ENCODE results near the gene TXNL4A. TPM values are rescaled to one million over a fixed set of nuclear protein-coding genes. Genes with fewer than 3 reads are reported as not detected.

The TXNL4A gene
- total RNA-seq, 1 experiment from 2014 or later = 416 TPM

DNA sequence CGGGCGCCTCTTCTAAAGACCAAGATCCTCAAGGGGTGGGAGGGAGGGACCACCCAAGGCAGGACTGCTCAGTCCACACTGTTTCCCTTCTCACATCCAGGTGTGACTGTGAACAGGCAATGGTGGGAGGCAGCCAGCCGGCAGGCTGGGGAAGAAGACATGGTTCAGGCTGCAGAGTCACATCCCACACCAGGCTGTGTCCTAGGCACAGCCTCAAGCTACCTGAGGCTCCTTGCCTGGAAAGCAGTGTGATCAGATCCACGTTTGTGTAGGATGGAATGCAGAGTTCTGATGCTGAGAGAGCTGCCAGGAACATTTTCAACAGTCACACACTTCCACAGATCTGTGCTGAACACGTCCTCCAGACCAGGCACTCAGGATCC lies 53.3 kb downstream of the TXNL4A start:
- ChIA-PET CTCF (no interaction called here), POLR2A (no interaction called here)
- in situ Hi-C loops (cut with HindIII; ENCODE audit: low pct_unique_long_range_greater_than_20kb, low sequenced_read_pairs) = no loop called here

DNA sequence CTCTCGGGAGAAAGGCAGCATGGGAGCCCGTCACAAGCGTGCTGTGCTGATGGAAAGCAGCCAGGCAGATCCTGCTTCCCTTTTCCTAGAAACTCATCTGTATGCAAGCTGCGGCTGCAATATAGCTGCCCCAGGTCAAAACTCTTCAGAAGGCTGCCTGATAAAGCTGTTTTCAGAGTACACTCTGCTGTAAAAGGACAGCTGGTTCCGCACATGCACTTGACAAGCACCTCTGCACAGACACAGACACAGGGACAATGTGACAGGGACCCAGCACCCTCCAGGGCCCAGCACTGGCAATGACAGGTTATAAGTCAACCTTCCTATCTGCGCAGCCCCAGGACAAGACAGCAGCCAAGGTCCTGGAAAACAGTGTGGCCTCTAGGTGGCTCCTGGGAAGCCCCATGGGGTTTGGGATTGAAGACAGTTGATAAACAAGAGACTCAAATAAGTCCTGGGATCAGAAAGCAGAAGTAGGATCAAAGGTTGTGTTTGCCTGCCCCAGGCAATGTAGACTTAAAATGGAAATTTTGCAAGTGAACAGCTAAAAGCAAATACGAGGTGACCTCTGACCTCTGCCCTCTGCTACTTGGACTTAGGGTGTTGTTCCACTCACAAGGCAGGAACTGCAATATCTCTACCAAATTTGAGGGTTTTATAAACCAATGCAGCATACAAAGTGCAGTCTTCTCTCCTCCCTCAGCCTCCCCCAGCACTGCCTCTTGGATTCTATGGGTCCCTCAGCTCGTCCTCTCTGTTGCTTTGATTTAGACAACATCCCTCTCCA lies 53.9 kb downstream of the TXNL4A start:
- Histone ChIP-seq H3K4me3 (ENCODE audit: low read depth in 2 of 2, low read length in 2 of 2) (no peak overlapping the region), H3K4me1 (ENCODE audit: control insufficient read depth, insufficient read depth, low read length) (0 out of 2 replicates have a peak, but pooled peaks cover 3% of the 10 kb centered on the region), H3K27ac (ENCODE audit: low read length) (no peak overlapping the region), H3K9me3 (ENCODE audit: control insufficient read depth, insufficient read depth, low read depth, low read length) (peaks cover 45% of the 10 kb centered on the region), H3K27me3 (ENCODE audit: control insufficient read depth, insufficient read depth, low read length) (no peaks in the 10 kb centered on the region), H3K36me3 (ENCODE audit: control insufficient read depth, insufficient read depth, low read length) (no peaks in the 10 kb centered on the region)
- in situ Hi-C loops (cut with HindIII; ENCODE audit: low pct_unique_long_range_greater_than_20kb, low sequenced_read_pairs) (no loop called here), intact Hi-C loops (cut with micrococcal nuclease; ENCODE audit: unreplicated experiment) (no loop called here)
- no TSS peak for BruUV-seq (replicated peaks)
- POLR2A ChIA-PET = no interaction called here
- peak; percentile 28; the same call in 1 of the 2 replicates for TF ChIP-seq TCF7L2 (IDR thresholded peaks at IDR 0.05; ENCODE audit: low read depth, low read length)
- TF ChIP-seq, protein P1, sequence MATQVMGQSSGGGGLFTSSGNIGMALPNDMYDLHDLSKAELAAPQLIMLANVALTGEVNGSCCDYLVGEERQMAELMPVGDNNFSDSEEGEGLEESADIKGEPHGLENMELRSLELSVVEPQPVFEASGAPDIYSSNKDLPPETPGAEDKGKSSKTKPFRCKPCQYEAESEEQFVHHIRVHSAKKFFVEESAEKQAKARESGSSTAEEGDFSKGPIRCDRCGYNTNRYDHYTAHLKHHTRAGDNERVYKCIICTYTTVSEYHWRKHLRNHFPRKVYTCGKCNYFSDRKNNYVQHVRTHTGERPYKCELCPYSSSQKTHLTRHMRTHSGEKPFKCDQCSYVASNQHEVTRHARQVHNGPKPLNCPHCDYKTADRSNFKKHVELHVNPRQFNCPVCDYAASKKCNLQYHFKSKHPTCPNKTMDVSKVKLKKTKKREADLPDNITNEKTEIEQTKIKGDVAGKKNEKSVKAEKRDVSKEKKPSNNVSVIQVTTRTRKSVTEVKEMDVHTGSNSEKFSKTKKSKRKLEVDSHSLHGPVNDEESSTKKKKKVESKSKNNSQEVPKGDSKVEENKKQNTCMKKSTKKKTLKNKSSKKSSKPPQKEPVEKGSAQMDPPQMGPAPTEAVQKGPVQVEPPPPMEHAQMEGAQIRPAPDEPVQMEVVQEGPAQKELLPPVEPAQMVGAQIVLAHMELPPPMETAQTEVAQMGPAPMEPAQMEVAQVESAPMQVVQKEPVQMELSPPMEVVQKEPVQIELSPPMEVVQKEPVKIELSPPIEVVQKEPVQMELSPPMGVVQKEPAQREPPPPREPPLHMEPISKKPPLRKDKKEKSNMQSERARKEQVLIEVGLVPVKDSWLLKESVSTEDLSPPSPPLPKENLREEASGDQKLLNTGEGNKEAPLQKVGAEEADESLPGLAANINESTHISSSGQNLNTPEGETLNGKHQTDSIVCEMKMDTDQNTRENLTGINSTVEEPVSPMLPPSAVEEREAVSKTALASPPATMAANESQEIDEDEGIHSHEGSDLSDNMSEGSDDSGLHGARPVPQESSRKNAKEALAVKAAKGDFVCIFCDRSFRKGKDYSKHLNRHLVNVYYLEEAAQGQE (IDR thresholded peaks at IDR 0.05; ENCODE audit: insufficient read depth in 1 of 2, low read depth in 2 of 2, low read length in 1 of 2) = no peak
- ATAC-seq = peak; percentile 79
- DNase-seq (ENCODE audit: low read depth, low spot score) = no peak
- CTCF ChIA-PET = no interaction called here

More for the DNA sequence above, 53.3 kb downstream of the TXNL4A start:
- Histone ChIP-seq H3K9me3 (ENCODE audit: control insufficient read depth, insufficient read depth, low read depth, low read length) (peaks cover 40% of the 10 kb centered on the region), H3K4me3 (ENCODE audit: low read depth in 2 of 2, low read length in 2 of 2) (no peak overlapping the region), H3K27ac (ENCODE audit: low read length) (no peak overlapping the region), H3K4me1 (ENCODE audit: control insufficient read depth, insufficient read depth, low read length) (0 out of 2 replicates have a peak, but pooled peaks cover 3% of the 10 kb centered on the region), H3K27me3 (ENCODE audit: control insufficient read depth, insufficient read depth, low read length) (no peaks in the 10 kb centered on the region), H3K36me3 (ENCODE audit: control insufficient read depth, insufficient read depth, low read length) (no peaks in the 10 kb centered on the region)
- no peak for TF ChIP-seq TCF7L2 (IDR thresholded peaks at IDR 0.05; ENCODE audit: low read depth, low read length)
- TF ChIP-seq, protein P2, sequence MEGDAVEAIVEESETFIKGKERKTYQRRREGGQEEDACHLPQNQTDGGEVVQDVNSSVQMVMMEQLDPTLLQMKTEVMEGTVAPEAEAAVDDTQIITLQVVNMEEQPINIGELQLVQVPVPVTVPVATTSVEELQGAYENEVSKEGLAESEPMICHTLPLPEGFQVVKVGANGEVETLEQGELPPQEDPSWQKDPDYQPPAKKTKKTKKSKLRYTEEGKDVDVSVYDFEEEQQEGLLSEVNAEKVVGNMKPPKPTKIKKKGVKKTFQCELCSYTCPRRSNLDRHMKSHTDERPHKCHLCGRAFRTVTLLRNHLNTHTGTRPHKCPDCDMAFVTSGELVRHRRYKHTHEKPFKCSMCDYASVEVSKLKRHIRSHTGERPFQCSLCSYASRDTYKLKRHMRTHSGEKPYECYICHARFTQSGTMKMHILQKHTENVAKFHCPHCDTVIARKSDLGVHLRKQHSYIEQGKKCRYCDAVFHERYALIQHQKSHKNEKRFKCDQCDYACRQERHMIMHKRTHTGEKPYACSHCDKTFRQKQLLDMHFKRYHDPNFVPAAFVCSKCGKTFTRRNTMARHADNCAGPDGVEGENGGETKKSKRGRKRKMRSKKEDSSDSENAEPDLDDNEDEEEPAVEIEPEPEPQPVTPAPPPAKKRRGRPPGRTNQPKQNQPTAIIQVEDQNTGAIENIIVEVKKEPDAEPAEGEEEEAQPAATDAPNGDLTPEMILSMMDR (IDR thresholded peaks at IDR 0.05) = no peak
- TF ChIP-seq POLR2AphosphoS5 (IDR thresholded peaks at IDR 0.05; ENCODE audit: low read depth, low read length) = no peak
- TF ChIP-seq, protein P1 (IDR thresholded peaks at IDR 0.05; ENCODE audit: insufficient read depth in 1 of 2, low read depth in 2 of 2, low read length in 1 of 2) = no peak
- TF ChIP-seq SIN3A (IDR thresholded peaks at IDR 0.05; ENCODE audit: borderline replicate concordance, insufficient read depth, low read depth, low read length) = no peak
- intact Hi-C loops (cut with micrococcal nuclease; ENCODE audit: unreplicated experiment) = no loop called here
- BruUV-seq (replicated peaks) = no TSS peak
- DNase-seq (ENCODE audit: low read depth, low spot score) (no peak), ATAC-seq (peak; percentile 52)
